ENCODE measurements around the gene TRMT112. TPM values are rescaled to one million over a fixed set of nuclear protein-coding genes. Genes with fewer than 3 reads are reported as not detected.

TRMT112 gene
- polyA plus RNA-seq, 1 donor from 2014 or later, result 335 TPM

GRCh38 chr11:64320556-64320955 is 3.2 kb upstream of the TRMT112 start:
- no peaks in the 10 kb centered on the region for H3K36me3 ChIP-seq (ENCODE audit: insufficient read depth, low read length)
- no peaks in the 10 kb centered on the region for H3K27me3 ChIP-seq (ENCODE audit: insufficient read depth, low read depth, low read length)
- no peak overlapping the region for H3K27ac ChIP-seq (ENCODE audit: low read length)
- peaks cover 13% of the 10 kb centered on the region for H3K79me2 ChIP-seq (replicated peaks; ENCODE audit: insufficient read depth, low read length)
- H3F3A ChIP-seq (ENCODE audit: insufficient read depth, low read length, poor library complexity, severe bottlenecking), result no peaks in the 10 kb centered on the region
- H3K9ac ChIP-seq (ENCODE audit: low read length), result no peak overlapping the region
- H3K9me3 ChIP-seq (ENCODE audit: low read length), result no peaks in the 10 kb centered on the region
- H3K4me2 ChIP-seq (ENCODE audit: low read length), result no peak overlapping the region
- TF ChIP-seq SMC3 (conservative IDR thresholded peaks at IDR 0.05; ENCODE audit: poor library complexity), result no peak
- TF ChIP-seq REST (IDR thresholded peaks at IDR 0.05; ENCODE audit: borderline replicate concordance), result no peak
- no peak for TF ChIP-seq MXI1 (conservative IDR thresholded peaks at IDR 0.05; ENCODE audit: poor library complexity, severe bottlenecking)
- TF ChIP-seq TAF1 (IDR thresholded peaks at IDR 0.05; ENCODE audit: low read depth), result no peak
- TF ChIP-seq CTCF (IDR thresholded peaks at IDR 0.05; ENCODE audit: poor library complexity, severe bottlenecking), result no peak
- no peak for TF ChIP-seq POLR2AphosphoS5 (IDR thresholded peaks at IDR 0.05)
- no peak for TF ChIP-seq EZH2 (IDR thresholded peaks at IDR 0.05; ENCODE audit: borderline replicate concordance, insufficient read depth, low read length, poor library complexity, severe bottlenecking)
- TF ChIP-seq RAD21 (conservative IDR thresholded peaks at IDR 0.05), result no peak
- no peak for TF ChIP-seq EP300 (conservative IDR thresholded peaks at IDR 0.05; ENCODE audit: poor library complexity, severe bottlenecking)
- H2AFZ ChIP-seq (ENCODE audit: low read depth, low read length), result no peak overlapping the region
- no peak overlapping the region for H3K4me3 ChIP-seq (ENCODE audit: low read length)
- no peaks in the 10 kb centered on the region for H4K20me1 ChIP-seq (ENCODE audit: insufficient read depth)
- H3K9me2 ChIP-seq (ENCODE audit: insufficient read depth, low read length), result no peaks in the 10 kb centered on the region

- Histone ChIP-seq H3K9ac (ENCODE audit: low read length) (peak overlapping the region; percentile 99), H2AFZ (ENCODE audit: low read depth, low read length) (no peak overlapping the region), H3K9me3 (ENCODE audit: low read length) (no peaks in the 10 kb centered on the region), H3K79me2 (replicated peaks; ENCODE audit: insufficient read depth, low read length) (peaks cover 13% of the 10 kb centered on the region), H3K27me3 (ENCODE audit: insufficient read depth, low read depth, low read length) (no peaks in the 10 kb centered on the region), H3K4me3 (ENCODE audit: low read length) (peak overlapping the region; percentile 99), H3F3A (ENCODE audit: insufficient read depth, low read length, poor library complexity, severe bottlenecking) (no peaks in the 10 kb centered on the region), H3K9me2 (ENCODE audit: insufficient read depth, low read length) (no peaks in the 10 kb centered on the region), H3K4me2 (ENCODE audit: low read length) (peak overlapping the region; percentile 78), H3K36me3 (ENCODE audit: insufficient read depth, low read length) (no peaks in the 10 kb centered on the region), H4K20me1 (ENCODE audit: insufficient read depth) (no peaks in the 10 kb centered on the region), H3K27ac (ENCODE audit: low read length) (peak overlapping the region; percentile 98)
- TF ChIP-seq RAD21 (conservative IDR thresholded peaks at IDR 0.05), result no peak
Measured at GRCh38 chr11:64318766-64319761, 1.7 kb upstream of the TRMT112 start.
